MG63 (cell line): Measurements from ENCODE around the gene KRT80. TPM values are rescaled to one million over a fixed set of nuclear protein-coding genes. Genes with fewer than 3 reads are reported as not detected.
A peak's percentile ranks its signal among the peaks of the same experiment; 100 is the strongest.

Source experiments
- DNase-seq: peaks from one replicate; pipeline ENCODE4 v3.0.0-alpha.2; 2020
- H3K27me3 ChIP-seq: fragments of 250-450 bp; sonication (Bioruptor Pico); 2 replicates; pipeline ENCODE4 v1.5.1; 2020; ENCODE audit warnings: mild to moderate bottlenecking, moderate library complexity
- H3K36me3 ChIP-seq: fragments of 250-450 bp; sonication (Bioruptor Pico); 2 replicates; pipeline ENCODE4 v1.5.1; 2020; ENCODE audit warnings: mild to moderate bottlenecking, moderate library complexity
- H3K4me3 ChIP-seq: fragments of 250-450 bp; sonication (Bioruptor Pico); 2 replicates; pipeline ENCODE4 v1.5.1; 2020; ENCODE audit warnings: mild to moderate bottlenecking, moderate library complexity
- H3K9me3 ChIP-seq: fragments of 250-450 bp; sonication (Bioruptor Pico); 2 replicates; pipeline ENCODE4 v1.5.1; 2020; ENCODE audit warnings: mild to moderate bottlenecking, moderate library complexity
- total RNA-seq: library from RNA; depleted of rRNA; stranded (reverse); fragments of >200 nt; shearing (Covaris generic); gene quantifications from 2 replicates; pipeline ENCODE4 v1.2.3, GENCODE V29; 2014; ENCODE audit warnings: low replicate concordance

The KRT80 gene
- total RNA-seq, 1 experiment from 2014 or later: 18.2 TPM

GRCh38 chr12:52180971-52181628 lies 10.7 kb downstream of the KRT80 start:
- Histone ChIP-seq H3K9me3 (no peaks in the 10 kb centered on the region), H3K27me3 (no peaks in the 10 kb centered on the region), H3K36me3 (peaks cover 95% of the 10 kb centered on the region), H3K4me3 (no peak overlapping the region)
- DNase-seq: peak; percentile 54

- H3K9me3 ChIP-seq: no peaks in the 10 kb centered on the region
- DNase-seq: no peak
- H3K27me3 ChIP-seq: no peaks in the 10 kb centered on the region
- H3K4me3 ChIP-seq: no peak overlapping the region
- H3K36me3 ChIP-seq: peaks cover 95% of the 10 kb centered on the region
Observed at GRCh38 chr12:52179396-52179973, 12.3 kb downstream of the KRT80 start.

GRCh38 chr12:52178984-52179383 lies 12.8 kb downstream of the KRT80 start:
- H3K36me3 ChIP-seq: peaks cover 94% of the 10 kb centered on the region
- no peaks in the 10 kb centered on the region for H3K27me3 ChIP-seq
- H3K9me3 ChIP-seq: no peaks in the 10 kb centered on the region
- DNase-seq: peak; percentile 68
- no peak overlapping the region for H3K4me3 ChIP-seq

- H3K36me3 ChIP-seq: peaks cover 90% of the 10 kb centered on the region
- no peak overlapping the region for H3K4me3 ChIP-seq
- no peaks in the 10 kb centered on the region for H3K9me3 ChIP-seq
- no peaks in the 10 kb centered on the region for H3K27me3 ChIP-seq
- DNase-seq: no peak
Observed at GRCh38 chr12:52178443-52178842, 13.4 kb downstream of the KRT80 start.

GRCh38 chr12:52175371-52176350 lies 16.2 kb downstream of the KRT80 start:
- Histone ChIP-seq H3K9me3 (no peaks in the 10 kb centered on the region), H3K36me3 (peaks cover 88% of the 10 kb centered on the region), H3K4me3 (no peak overlapping the region), H3K27me3 (no peaks in the 10 kb centered on the region)
- peak; percentile 71 for DNase-seq

GRCh38 chr12:52173526-52173925 lies 18.3 kb downstream of the KRT80 start:
- H3K27me3 ChIP-seq: no peaks in the 10 kb centered on the region
- no peaks in the 10 kb centered on the region for H3K9me3 ChIP-seq
- DNase-seq: no peak
- no peak overlapping the region for H3K4me3 ChIP-seq
- H3K36me3 ChIP-seq: peaks cover 85% of the 10 kb centered on the region

GRCh38 chr12:52172956-52173355 lies 18.9 kb downstream of the KRT80 start:
- Histone ChIP-seq H3K9me3 (no peaks in the 10 kb centered on the region), H3K36me3 (peaks cover 80% of the 10 kb centered on the region), H3K4me3 (no peak overlapping the region), H3K27me3 (no peaks in the 10 kb centered on the region)
- DNase-seq: no peak

GRCh38 chr12:52171950-52172512 lies 19.8 kb downstream of the KRT80 start:
- H3K9me3 ChIP-seq: no peaks in the 10 kb centered on the region
- peaks cover 70% of the 10 kb centered on the region for H3K36me3 ChIP-seq
- H3K4me3 ChIP-seq: no peak overlapping the region
- peak; percentile 84 for DNase-seq
- no peaks in the 10 kb centered on the region for H3K27me3 ChIP-seq

- Histone ChIP-seq H3K4me3 (no peak overlapping the region), H3K9me3 (no peaks in the 10 kb centered on the region), H3K36me3 (peaks cover 61% of the 10 kb centered on the region), H3K27me3 (no peaks in the 10 kb centered on the region)
- no peak for DNase-seq
Observed at GRCh38 chr12:52170827-52171226, 21.0 kb downstream of the KRT80 start.

GRCh38 chr12:52169886-52170285 lies 21.9 kb downstream of the KRT80 start:
- Histone ChIP-seq H3K36me3 (peaks cover 51% of the 10 kb centered on the region), H3K27me3 (no peaks in the 10 kb centered on the region), H3K9me3 (no peaks in the 10 kb centered on the region), H3K4me3 (no peak overlapping the region)
- no peak for DNase-seq

- no peaks in the 10 kb centered on the region for H3K27me3 ChIP-seq
- DNase-seq: peak; percentile 63
- H3K9me3 ChIP-seq: no peaks in the 10 kb centered on the region
- H3K36me3 ChIP-seq: peaks cover 39% of the 10 kb centered on the region
- H3K4me3 ChIP-seq: no peak overlapping the region
Observed at GRCh38 chr12:52168019-52168717, 23.6 kb downstream of the KRT80 start.

- H3K27me3 ChIP-seq: no peaks in the 10 kb centered on the region
- H3K9me3 ChIP-seq: no peaks in the 10 kb centered on the region
- no peak for DNase-seq
- H3K36me3 ChIP-seq: peaks cover 34% of the 10 kb centered on the region
- no peak overlapping the region for H3K4me3 ChIP-seq
Observed at GRCh38 chr12:52167526-52167925, 24.3 kb downstream of the KRT80 start.

- Histone ChIP-seq H3K27me3 (no peaks in the 10 kb centered on the region), H3K4me3 (no peak overlapping the region), H3K36me3 (peaks cover 25% of the 10 kb centered on the region), H3K9me3 (no peaks in the 10 kb centered on the region)
- DNase-seq: no peak
Observed at GRCh38 chr12:52166672-52167071, 25.1 kb downstream of the KRT80 start.

GRCh38 chr12:52165096-52165855 lies 26.5 kb downstream of the KRT80 start:
- no peak for DNase-seq
- Histone ChIP-seq H3K4me3 (no peak overlapping the region), H3K27me3 (no peaks in the 10 kb centered on the region), H3K36me3 (peaks cover 14% of the 10 kb centered on the region), H3K9me3 (no peaks in the 10 kb centered on the region)

GRCh38 chr12:52164624-52165023 lies 27.2 kb downstream of the KRT80 start:
- DNase-seq: no peak
- no peaks in the 10 kb centered on the region for H3K27me3 ChIP-seq
- no peak overlapping the region for H3K4me3 ChIP-seq
- H3K9me3 ChIP-seq: no peaks in the 10 kb centered on the region
- H3K36me3 ChIP-seq: peaks cover 8% of the 10 kb centered on the region

- Histone ChIP-seq H3K36me3 (no peaks in the 10 kb centered on the region), H3K9me3 (no peaks in the 10 kb centered on the region), H3K4me3 (no peak overlapping the region), H3K27me3 (no peaks in the 10 kb centered on the region)
- no peak for DNase-seq
Observed at GRCh38 chr12:52162981-52163380, 28.8 kb downstream of the KRT80 start.
